ENCODE measurements around the gene ERG.

The ERG gene

DNA sequence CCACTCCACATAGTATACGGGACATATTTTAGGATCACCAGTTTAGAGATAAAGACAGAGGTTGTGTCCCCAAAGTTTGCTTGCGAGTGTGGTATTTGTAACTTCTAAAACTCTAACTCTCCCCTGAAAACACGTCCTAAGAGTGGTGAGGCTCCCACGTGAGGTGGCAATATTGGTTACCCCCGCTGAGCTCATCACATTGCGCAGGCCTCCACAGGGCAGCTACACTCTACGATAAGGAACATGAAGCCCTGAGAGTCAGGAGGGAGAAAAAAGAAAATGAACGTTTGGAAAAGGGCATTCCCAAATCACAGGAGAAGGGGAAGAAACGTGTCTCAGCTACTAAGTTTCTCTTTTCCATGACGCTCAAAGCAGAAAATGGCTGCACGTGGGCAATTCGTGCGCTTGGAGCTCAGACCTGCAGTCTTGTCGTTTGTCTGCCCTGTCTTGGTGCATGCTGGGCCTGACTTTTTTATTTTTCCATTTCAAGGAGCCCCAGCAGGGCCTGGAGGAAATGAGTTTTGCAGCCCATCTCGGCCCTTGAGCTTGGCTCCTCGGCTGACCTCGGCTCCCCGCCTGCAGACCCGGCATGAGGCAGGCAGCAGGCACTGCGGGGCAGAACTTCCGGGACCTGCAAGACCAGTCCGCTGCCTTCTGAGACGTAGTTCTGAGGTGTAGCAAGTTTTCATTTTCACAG lies 25.7 kb downstream of the ERG start:
- no peak for DNase-seq

DNA sequence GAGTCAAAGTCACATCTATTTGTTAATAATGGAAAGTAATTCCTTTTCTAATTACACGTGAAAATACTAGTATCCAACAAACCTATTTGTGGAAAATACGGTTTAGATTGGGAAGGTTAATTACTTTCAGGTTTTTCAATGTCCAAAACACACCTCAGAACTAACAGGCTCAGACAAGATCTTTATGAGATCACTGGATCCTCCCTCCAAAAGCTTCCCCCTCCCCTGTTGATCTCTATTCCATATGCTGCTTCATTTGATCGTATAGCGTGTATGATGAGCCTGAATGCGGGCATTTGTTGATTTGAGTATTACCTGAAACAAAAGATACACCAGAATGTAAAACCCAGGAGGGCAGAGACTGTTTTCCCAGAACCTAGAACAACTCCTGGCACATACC lies 26.5 kb downstream of the ERG start:
- DNase-seq, result no peak

DNA sequence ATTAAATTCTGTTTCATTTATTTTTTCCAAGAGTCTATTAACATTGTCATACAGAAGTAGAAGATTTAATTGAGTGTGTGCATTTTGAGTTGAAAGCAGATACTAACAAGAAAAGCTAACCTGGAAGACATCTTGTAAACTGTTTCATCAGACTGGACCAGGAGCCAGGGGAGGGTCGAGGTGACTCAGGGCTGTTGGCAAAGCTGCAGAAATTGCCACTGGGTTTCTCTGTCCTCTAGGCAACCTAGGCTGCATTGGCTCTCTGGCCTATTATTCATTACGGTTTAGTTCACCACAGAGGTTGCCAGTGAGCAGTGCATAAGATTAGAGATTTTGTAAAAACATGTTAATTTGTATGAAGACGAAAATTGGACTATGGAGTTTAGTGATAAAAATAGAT lies 27.5 kb downstream of the ERG start:
- no peak for DNase-seq

DNA sequence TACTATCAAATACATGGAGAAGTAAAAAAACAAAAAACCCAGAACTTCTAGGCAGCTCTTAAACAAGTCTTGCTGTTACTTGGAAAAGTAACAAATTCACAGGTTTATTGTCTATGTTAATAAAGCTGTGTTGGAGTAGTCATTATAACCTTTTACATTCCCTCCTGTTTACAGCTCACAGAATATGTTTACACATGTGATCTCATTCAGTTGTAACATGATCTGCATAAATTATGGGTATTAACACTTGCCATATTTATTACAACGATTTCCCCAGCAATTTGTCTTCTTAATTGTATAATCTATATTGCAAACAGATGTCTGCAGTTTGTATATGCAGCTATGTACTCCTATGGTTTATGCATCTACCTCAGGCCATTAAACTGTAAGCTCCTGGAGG lies 28.6 kb downstream of the ERG start:
- DNase-seq, result no peak

- no peak for DNase-seq
These were observed 29.3 kb downstream of the ERG start for GRCh38 chr21:38468989-38469388.

DNA sequence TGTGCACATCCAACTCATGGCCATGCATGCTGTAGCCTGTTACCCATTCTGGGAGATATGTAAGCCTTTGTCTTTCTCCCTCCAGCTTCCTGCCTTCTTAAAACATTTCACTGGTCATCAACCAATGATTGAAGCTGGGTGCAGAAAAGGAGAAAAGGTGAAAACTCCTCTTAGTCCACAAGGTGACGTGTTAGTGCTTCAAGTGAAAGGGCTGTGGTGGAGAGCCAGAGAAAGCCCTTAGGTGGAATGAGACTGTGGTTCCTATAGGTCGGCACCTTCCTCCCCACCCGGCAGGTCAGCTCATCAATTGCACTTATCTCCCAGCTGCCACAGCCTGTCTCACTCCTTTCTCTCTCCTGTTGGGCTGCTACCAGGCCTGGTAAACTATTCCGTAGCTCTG lies 30.4 kb downstream of the ERG start:
- no peak for DNase-seq

DNA sequence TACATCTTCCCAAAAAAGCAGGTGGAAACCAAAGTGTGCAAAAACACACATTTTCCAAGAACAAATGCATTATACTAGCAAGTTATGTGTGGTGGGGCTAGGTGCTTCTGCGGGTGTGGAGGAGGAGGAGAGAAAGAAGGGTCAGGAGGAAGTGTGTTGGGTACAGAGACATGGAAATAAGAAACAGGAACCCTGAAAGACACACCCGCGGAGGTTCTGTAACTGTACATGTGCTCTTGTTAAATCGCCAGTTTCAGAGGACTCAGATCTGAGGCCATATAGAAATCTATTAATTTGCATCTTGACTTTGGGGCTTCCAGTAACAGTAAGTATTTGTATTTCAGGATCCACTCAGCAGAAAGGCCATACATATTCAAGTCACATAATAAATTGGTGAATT lies 30.9 kb downstream of the ERG start:
- DNase-seq, result no peak

DNA sequence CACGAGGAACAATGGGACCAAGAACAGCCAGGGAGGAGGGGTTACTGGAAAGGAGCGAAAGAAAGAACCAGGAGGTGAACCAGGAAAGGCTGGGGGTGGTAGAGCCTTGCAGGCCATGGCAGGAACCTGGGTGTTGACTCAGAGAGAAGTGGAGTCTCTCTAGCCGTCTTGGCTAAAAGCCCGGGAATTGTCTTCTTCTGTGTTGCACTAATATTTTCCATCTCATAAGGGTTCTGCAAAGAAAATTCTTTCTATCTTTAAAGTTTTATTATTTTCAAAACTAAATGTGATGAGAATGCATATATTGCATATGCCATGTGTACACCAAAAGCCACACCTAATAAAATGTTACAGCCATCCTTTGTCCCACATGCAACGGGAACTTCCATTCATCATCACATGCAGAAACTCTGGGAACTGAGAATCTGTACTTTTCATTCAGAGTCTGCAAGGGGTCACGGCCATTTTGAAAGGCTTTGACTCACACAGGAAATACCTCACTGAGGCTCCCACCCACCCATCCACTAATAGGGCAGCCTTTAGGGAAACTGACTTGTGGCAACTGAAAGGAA lies 38.0 kb downstream of the ERG start:
- no peak for DNase-seq

- DNase-seq, result no peak
These were observed 38.8 kb downstream of the ERG start for GRCh38 chr21:38459490-38459889.

DNA sequence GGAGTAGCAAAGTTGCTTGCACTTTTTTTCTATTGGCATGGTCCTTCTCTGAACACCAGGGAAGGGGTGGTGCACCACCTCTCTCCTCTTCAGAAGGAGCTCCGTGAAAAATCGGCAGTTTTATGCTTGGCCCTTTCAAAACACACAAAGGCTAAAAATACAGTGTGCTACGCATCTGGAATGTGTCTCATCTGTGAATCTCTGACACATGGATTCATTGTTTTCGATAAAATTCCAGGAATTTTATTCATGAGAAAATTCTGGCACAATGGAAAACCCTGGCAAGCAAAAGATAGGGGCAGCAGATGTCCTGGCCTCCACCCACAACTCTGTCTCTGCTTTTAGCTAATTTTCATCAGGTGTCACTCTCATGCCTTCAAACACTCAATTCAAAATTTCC lies 42.9 kb downstream of the ERG start:
- no peak for DNase-seq

- no peak for DNase-seq
These were observed 43.6 kb downstream of the ERG start for GRCh38 chr21:38454702-38455101.

DNA sequence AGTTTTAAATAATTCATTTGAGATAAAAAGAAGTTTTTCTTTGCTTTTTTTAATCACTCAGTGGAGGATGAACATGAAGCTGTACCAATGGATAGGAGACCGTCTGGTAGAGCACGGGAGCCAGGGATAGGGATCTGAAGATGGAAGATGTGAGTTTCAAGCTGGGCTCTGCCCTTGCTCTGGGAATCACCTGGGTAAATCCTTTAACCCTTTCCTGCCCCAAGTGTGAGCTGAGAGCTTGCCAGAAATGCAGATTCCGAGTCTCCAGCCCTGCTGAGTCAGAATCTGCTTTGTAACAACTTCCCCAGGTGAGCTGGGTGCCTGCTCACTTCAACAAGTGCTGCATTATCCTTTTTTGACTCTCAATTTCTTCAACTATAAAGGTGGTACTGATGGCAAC lies 44.1 kb downstream of the ERG start:
- DNase-seq, result no peak

DNA sequence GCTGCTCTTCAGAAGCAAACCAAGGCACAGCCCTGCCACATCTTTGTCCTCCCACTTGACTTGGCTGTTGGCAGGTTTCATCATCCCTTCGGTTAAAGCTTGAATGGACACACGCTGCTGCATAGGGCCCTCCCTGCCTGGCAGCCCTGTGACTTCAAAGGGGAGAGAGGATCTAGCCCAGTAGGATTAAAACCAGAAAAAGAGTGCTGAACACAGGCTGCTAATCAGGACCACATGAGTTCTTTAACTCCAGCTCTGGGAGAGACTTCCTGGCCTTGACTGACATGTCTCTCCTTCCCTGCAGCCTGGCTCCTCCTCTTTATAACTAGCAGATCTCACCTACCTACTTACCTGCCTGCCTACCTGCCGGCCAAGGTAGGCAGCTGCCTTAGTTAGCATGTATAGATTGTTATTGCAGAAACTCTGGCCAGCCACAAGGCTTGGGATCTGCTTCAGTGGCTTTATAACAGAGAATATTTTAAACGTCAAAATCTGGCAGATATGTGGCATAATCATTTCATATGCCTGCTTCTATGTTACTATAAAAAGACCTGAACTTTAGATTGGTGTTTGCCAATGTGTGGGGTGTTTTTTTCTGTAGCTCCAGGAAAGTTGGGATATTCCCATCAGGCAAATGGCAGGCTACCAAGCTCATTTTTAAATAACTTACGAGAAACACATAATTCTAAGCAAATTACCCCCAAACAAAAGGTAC lies 49.4 kb downstream of the ERG start:
- no peak for DNase-seq

DNA sequence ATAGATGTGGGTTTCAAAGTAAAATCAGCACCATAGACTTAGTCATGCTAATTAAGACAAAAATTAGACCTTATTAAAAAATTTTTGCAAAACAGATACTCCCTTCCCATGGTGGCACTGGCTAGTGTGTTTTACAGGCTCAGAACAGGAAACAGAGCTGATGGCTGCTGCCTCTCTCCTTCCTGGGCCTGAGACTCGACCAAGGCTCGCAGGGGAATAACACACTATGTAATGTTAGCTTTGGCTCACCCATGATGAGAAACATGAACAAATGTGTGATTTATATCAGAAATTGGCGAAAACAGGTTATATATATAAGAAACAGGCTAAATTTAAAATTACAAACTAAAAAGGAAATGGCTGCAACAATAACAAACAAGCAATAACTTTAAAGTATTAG lies 50.7 kb downstream of the ERG start:
- no peak for DNase-seq

- no peak for DNase-seq
These were observed 53.6 kb downstream of the ERG start for GRCh38 chr21:38444691-38445090.

GRCh38 chr21:38443110-38443509 lies 55.2 kb downstream of the ERG start:
- DNase-seq, result no peak

- DNase-seq, result no peak
These were observed 57.1 kb downstream of the ERG start for GRCh38 chr21:38441153-38441552.

- no peak for DNase-seq
These were observed 57.5 kb downstream of the ERG start for GRCh38 chr21:38440746-38441145.

GRCh38 chr21:38439957-38440356 lies 58.3 kb downstream of the ERG start:
- no peak for DNase-seq

- DNase-seq, result no peak
These were observed 58.9 kb downstream of the ERG start for GRCh38 chr21:38439426-38439825.

- DNase-seq, result no peak
These were observed 59.8 kb downstream of the ERG start for GRCh38 chr21:38438462-38438893.

- no peak for DNase-seq
These were observed 61.9 kb downstream of the ERG start for GRCh38 chr21:38436341-38436740.

DNA sequence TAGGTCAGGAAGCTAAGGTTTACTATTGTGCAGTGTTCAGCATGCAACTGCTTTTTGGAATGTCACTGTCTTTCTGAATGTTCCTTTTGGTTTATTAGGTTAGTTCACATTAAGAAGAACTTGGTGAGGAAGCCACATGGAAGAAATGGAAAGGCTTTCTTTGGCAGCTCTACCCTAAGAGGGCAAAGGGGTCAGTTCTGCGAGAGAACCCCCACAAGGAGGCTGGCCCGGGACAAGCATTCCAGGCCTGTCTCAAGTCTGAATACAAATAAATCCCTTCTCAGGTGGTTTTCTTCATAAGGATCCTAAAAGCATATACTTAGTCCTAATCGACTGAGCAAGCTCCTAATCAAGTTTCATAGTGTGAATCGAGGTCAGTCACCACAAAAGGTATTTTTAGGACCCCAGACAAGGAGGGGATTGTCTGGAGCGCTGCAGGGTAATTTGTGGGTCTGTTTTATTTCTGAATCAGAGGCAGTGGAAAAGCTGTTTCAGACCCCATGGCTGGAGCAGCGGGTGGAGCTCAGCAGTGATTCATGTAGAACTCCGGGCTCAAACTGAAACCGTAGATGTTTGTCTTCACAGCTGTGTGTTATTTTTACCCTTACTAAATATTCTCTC lies 63.3 kb downstream of the ERG start:
- no peak for DNase-seq

- no peak for DNase-seq
These were observed 64.8 kb downstream of the ERG start for GRCh38 chr21:38433471-38433870.

All from NCI-H1436 (cell line).